ENCODE data around the gene LAMB2. TPM values are rescaled to one million over a fixed set of nuclear protein-coding genes. Genes with fewer than 3 reads are reported as not detected.

LAMB2 gene
- total RNA-seq: 100 to 1,000 TPM; 133 to 220 (median 141) TPM
- polyA plus RNA-seq: 100 to 1,000 TPM in 1 of 3 donors, 10 to 100 TPM in 2; 81.6 to 123 (median 95.3) TPM
- long read RNA-seq, donor 1, full-length matches to known transcripts: 26 of 112 reads
- long read RNA-seq, donor 1, partial matches to known transcripts: 75 of 112 reads
- long read RNA-seq, donor 1, other reads (novel, unspliced or antisense): 11 of 112 reads
- long read RNA-seq, donor 2, full-length matches to known transcripts: 36 of 200 reads
- long read RNA-seq, donor 2, partial matches to known transcripts: 145 of 200 reads
- long read RNA-seq, donor 2, other reads (novel, unspliced or antisense): 19 of 200 reads

- H3K4me1 ChIP-seq: peaks cover 18% of the 10 kb centered on the region
- no peaks in the 10 kb centered on the region for H3K9me3 ChIP-seq
- ATAC-seq (peak; percentile 81 to 90 (median 83)), DNase-seq (peak; percentile 81 to 83)
- whole genome bisulfite sequencing, 3 donors: 2 to 5% (median 4%) methylated on average over 24 to 28 of the region's 28 CpGs
- H3K27me3 ChIP-seq (ENCODE audit: insufficient read depth in 3 of 3, low read length in 2 of 3): no peaks in the 10 kb centered on the region
- H3K36me3 ChIP-seq (ENCODE audit: insufficient read depth in 1 of 2, low read depth in 1 of 2): peaks cover 0 to 37% of the 10 kb centered on the region in 2 donors
- intact Hi-C loops (cut with DNase I): no loop called here
- TF ChIP-seq CTCF (IDR thresholded peaks at IDR 0.05): no peak
- H3K4me3 ChIP-seq: peak within 1 kb of the TSS; percentile 89
- H3K27ac ChIP-seq: peak within 1 kb of the TSS; percentile 76
Observed at GRCh38 chr3:49132437-49133225, at the start of gene LAMB2. LAMB2 (minus strand) TSS chr3:49133050; CDS start chr3:49132867, 183 bp downstream.

GRCh38 chr3:49181351-49181750 lies 48.5 kb upstream of the LAMB2 start:
- no peak for ATAC-seq
- H3K9me3 ChIP-seq: no peaks in the 10 kb centered on the region
- no peaks in the 10 kb centered on the region for H3K27me3 ChIP-seq (ENCODE audit: insufficient read depth in 3 of 3, low read length in 2 of 3)
- intact Hi-C loops (cut with DNase I): no loop called here
- TF ChIP-seq CTCF (IDR thresholded peaks at IDR 0.05): no peak
- H3K36me3 ChIP-seq (ENCODE audit: insufficient read depth in 1 of 2, low read depth in 1 of 2): peaks cover 0 to 6% of the 10 kb centered on the region in 2 donors
- no peak overlapping the region for H3K27ac ChIP-seq
- H3K4me3 ChIP-seq: no peak overlapping the region
- no peak for DNase-seq
- WGBS, 3 donors: 68 to 80% (median 74%) methylated on average over 6 of the region's 6 CpGs
- H3K4me1 ChIP-seq: no peaks in the 10 kb centered on the region

GRCh38 chr3:49180116-49180515 lies 47.3 kb upstream of the LAMB2 start:
- intact Hi-C loops (cut with DNase I): no loop called here
- Histone ChIP-seq H3K4me1 (no peaks in the 10 kb centered on the region), H3K27ac (no peak overlapping the region), H3K27me3 (ENCODE audit: insufficient read depth in 3 of 3, low read length in 2 of 3) (no peaks in the 10 kb centered on the region), H3K4me3 (no peak overlapping the region), H3K36me3 (ENCODE audit: insufficient read depth in 1 of 2, low read depth in 1 of 2) (peaks cover 0 to 18% of the 10 kb centered on the region in 2 donors), H3K9me3 (no peaks in the 10 kb centered on the region)
- DNase-seq: no peak
- no peak for TF ChIP-seq CTCF (IDR thresholded peaks at IDR 0.05)
- ATAC-seq: no peak

- no peak for TF ChIP-seq CTCF (IDR thresholded peaks at IDR 0.05)
- H3K27ac ChIP-seq: no peak overlapping the region
- H3K9me3 ChIP-seq: no peaks in the 10 kb centered on the region
- WGBS, 3 donors: 51 to 70% (median 67%) methylated on average over 2 of the region's 2 CpGs
- no peak overlapping the region for H3K4me3 ChIP-seq
- H3K4me1 ChIP-seq: peaks cover 22% of the 10 kb centered on the region
- no peaks in the 10 kb centered on the region for H3K27me3 ChIP-seq (ENCODE audit: insufficient read depth in 3 of 3, low read length in 2 of 3)
- ATAC-seq (no peak), DNase-seq (no peak)
- peaks cover 0 to 30% of the 10 kb centered on the region in 2 donors for H3K36me3 ChIP-seq (ENCODE audit: insufficient read depth in 1 of 2, low read depth in 1 of 2)
- intact Hi-C loops (cut with DNase I): no loop called here
Observed at GRCh38 chr3:49177073-49177472, 44.2 kb upstream of the LAMB2 start.

Measured in psoas muscle (tissue), 8 donors.